ENCODE data around the gene INPP5A.
"Not testable (repeated sequence)": the region's sequence is repeated elsewhere in the genome, so short reads cannot be mapped to it uniquely, and the experiment has no call there.

INPP5A gene

GRCh38 chr10:132565516-132566209 lies 28.1 kb downstream of the INPP5A start:
- no peak for DNase-seq

DNA sequence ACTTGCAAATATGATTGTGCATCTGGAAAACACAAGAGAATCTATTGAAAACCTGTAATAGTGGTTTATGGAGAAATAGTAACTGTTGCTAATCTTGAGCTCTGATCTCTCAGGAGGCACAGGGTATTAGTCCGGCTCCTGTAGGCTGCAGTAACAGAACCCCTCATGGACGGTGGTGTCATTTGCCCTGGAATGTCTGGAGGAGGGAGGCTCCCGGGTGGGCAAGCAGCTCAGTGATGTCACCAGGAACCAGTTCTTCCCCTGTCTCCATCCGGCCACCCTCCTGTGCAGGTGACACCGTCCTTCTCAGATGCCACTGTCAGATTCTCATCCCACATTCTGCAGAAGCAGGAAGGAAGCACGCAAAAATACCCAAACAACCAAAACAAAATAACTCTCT lies 29.3 kb downstream of the INPP5A start:
- no peak for DNase-seq

DNA sequence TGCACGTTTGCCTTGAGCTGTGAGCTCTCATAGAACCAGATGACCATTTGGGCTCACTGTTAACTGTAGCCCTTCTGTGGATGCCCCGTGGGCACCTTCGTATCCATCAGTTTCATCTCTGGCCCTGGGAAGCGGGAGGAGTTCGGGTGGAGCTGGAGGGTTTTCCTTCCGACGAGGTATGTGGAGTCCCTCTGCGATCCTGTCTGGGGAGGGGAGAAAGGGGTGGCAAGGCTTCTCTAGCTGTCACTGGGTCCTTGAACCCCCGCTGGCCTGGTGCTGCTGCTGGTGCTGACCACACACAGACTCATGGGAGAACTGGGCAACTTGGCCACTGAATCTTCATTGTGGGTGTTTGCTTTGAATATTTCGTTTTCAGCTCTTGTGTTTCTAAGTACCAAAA lies 32.7 kb downstream of the INPP5A start:
- DNase-seq = no peak

GRCh38 chr10:132570771-132571649 lies 33.4 kb downstream of the INPP5A start:
- peak; percentile 38 for DNase-seq

DNA sequence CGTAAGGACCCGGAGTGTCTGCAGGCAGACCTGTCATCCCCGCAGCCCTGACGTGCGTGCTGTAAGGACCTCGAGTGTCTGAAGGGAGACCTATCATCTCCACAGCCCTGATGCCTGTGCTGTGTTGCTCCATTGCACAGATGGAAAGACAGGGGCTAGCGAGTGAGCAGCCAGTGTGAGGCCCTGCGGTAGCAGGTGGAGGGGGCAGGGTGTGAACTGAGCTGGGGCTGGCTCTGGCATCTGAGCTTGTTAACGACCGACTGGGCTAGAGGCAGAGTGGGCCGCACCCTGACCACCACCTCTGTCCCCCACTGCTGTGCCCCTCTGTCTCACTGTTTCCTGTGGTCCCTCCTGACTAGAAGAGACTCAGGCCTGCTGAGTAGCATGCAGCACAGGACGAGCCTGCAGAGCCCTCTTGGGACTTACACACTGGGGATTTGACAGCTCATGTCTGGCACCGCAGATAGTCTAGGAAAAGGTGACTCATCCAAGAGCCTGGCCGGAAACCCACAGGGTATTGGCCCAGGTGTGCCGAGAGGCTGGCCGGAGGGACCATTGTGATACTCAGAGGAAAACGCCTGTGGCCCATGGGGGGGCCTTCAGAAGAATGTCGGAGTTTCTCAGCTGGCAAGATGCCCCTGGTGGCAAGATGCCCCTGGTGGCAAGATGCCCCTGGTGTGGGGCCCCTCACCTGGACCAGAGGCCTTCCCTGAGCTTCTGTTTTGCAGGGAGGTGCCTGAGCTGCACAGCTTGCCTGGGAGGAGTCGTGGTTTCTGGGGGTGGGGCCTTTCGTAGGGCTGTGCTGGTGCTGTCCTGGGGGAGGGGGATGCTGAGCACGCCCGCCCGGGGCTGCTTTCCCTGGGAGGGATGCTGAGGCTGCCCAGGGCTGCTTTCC lies 34.3 kb downstream of the INPP5A start:
- no peak for DNase-seq

DNA sequence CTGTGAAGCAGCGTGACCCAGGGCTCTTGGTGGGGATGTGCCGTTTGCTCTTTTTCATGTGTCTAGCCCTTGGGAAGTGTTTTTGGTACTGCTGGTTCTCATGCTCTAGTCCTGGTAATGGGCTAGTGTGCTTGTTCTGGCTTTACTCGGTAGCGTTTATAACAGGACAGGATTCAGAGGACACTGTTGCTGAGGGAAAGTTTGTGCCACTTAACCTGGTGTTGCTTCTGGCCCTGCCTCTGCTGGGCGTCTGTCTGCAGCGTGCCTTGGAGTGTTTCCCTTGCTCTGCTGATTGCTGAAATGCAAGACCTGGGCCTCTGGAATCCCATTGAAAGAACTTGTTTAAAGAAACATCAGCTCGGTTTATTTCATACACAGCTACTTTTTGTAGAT lies 35.0 kb downstream of the INPP5A start:
- no peak for DNase-seq

- not testable (repeated sequence) for DNase-seq
Observed at GRCh38 chr10:132572946-132573345, 35.4 kb downstream of the INPP5A start.

DNA sequence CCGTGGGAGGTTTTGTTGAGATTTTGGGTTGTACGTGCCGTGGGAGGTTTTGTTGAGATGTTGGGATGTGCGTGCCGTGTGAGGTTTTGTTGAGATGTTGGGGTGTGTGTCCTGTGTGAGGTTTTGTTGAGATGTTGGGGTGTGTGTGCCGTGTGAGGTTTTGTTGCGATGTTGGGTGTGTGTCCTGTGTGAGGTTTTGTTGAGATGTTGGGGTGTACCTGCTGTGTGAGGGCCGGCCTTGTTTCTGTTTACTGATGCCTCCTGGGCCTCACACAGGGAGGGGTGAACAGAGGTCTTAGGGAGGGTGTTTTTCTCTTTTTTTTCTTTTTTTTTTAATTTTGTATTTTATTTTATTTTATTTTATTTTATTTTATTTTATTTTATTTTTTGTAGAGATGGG lies 36.7 kb downstream of the INPP5A start:
- DNase-seq = no peak

GRCh38 chr10:132574783-132575319 lies 37.3 kb downstream of the INPP5A start:
- no peak for DNase-seq

GRCh38 chr10:132575320-132576201 lies 38.0 kb downstream of the INPP5A start:
- DNase-seq = no peak

- DNase-seq = no peak
Observed at GRCh38 chr10:132576671-132577349, 39.2 kb downstream of the INPP5A start.

- no peak for DNase-seq
Observed at GRCh38 chr10:132577350-132578003, 39.9 kb downstream of the INPP5A start.

GRCh38 chr10:132578287-132578951 lies 40.8 kb downstream of the INPP5A start:
- DNase-seq = no peak

GRCh38 chr10:132579027-132579859 lies 41.7 kb downstream of the INPP5A start:
- DNase-seq = no peak

DNA sequence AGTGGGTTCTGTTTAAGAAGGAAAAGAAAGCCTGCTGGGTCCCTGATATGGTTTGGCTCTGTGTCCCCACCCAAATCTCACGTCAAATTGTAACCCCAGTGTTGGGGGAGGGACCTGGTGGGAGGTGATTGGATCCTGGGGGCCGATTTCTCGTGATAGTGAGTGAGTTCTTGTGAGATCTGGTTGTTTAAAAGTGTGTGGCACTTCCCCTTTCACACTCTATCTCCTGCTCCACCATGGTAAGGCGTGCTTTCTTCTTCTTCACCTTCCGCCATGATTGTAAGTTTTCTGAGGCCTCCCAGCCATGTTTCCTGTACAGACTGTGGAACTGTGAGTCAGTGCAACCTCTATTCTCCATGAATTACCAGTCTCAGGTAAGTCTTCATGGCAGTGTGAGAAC lies 42.6 kb downstream of the INPP5A start:
- DNase-seq = no peak

- no peak for DNase-seq
Observed at GRCh38 chr10:132580617-132581016, 43.0 kb downstream of the INPP5A start.

- DNase-seq = no peak
Observed at GRCh38 chr10:132582137-132582536, 44.5 kb downstream of the INPP5A start.

- DNase-seq = no peak
Observed at GRCh38 chr10:132582771-132583170, 45.2 kb downstream of the INPP5A start.

- DNase-seq = no peak
Observed at GRCh38 chr10:132583456-132583855, 45.9 kb downstream of the INPP5A start.

All from NCI-H1105 treated with DMSO at 0.1 percent for 48 hours (cell line).